Peyer's patch (tissue), 4 donors: ENCODE data around the gene ACTN3. TPM values are rescaled to one million over a fixed set of nuclear protein-coding genes. Genes with fewer than 3 reads are reported as not detected.

ENCODE experiments used
- DNase-seq, 3 donors: peaks; one replicate each; pipeline ENCODE4 v3.0.0-alpha.2; 2017 to 2019
- H3K27ac ChIP-seq, 4 donors: fragments of 200-600 bp; sonication (generic); one replicate each; pipeline ENCODE4 v1.5.1; 2016 to 2019
- H3K27me3 ChIP-seq, 2 donors: fragments of 200-600 bp; sonication (generic); one replicate each; pipeline ENCODE4 v1.5.1; 2019
- H3K36me3 ChIP-seq, 3 donors: fragments of 200-600 bp; sonication (generic); one replicate each; pipeline ENCODE4 v1.5.1; 2016 to 2019
- H3K4me1 ChIP-seq, 4 donors: fragments of 200-600 bp; sonication (generic); one replicate each; pipeline ENCODE4 v1.5.1; 2016 to 2019
- H3K4me3 ChIP-seq, 4 donors: fragments of 200-600 bp; sonication (generic); 1 replicate in 3 of 4; 2 replicates in 1 of 4; pipeline ENCODE4 v1.5.1; 2016 to 2019; ENCODE audit warnings: mild to moderate bottlenecking in 1 of 4
- H3K9me3 ChIP-seq, 4 donors: fragments of 200-600 bp; sonication (generic); one replicate each; pipeline ENCODE4 v1.5.1; 2016 to 2019; ENCODE audit warnings: mild to moderate bottlenecking in 1 of 4
- POLR2A ChIP-seq, 2 donors: fragments of 450-650 bp; IDR thresholded peaks; one replicate each; pipeline ENCODE4 v1.5.1; 2017; ENCODE audit warnings: antibody characterized with exemption in 2 of 2, mild to moderate bottlenecking in 2 of 2, moderate library complexity in 2 of 2
- total RNA-seq, 4 donors: library from RNA; depleted of rRNA; stranded (reverse); fragments of >200 nt; gene quantifications; one replicate each; pipeline ENCODE4 v1.1.0, GENCODE V29; 2016
- TF ChIP-seq, protein P1 (sequence below), 6 experiments: fragments of 450-650 bp in 4 of 6; fragments of 200-600 bp in 2 of 6; sonication (generic) in 1 of 6; IDR thresholded peaks; one replicate each; pipeline ENCODE4 v1.5.1; 2017 to 2019; ENCODE audit warnings: antibody characterized with exemption in 6 of 6, mild to moderate bottlenecking in 3 of 6, moderate library complexity in 1 of 6

ACTN3 gene
- total RNA-seq, 4 donors from 2014 or later, result not detected

DNA sequence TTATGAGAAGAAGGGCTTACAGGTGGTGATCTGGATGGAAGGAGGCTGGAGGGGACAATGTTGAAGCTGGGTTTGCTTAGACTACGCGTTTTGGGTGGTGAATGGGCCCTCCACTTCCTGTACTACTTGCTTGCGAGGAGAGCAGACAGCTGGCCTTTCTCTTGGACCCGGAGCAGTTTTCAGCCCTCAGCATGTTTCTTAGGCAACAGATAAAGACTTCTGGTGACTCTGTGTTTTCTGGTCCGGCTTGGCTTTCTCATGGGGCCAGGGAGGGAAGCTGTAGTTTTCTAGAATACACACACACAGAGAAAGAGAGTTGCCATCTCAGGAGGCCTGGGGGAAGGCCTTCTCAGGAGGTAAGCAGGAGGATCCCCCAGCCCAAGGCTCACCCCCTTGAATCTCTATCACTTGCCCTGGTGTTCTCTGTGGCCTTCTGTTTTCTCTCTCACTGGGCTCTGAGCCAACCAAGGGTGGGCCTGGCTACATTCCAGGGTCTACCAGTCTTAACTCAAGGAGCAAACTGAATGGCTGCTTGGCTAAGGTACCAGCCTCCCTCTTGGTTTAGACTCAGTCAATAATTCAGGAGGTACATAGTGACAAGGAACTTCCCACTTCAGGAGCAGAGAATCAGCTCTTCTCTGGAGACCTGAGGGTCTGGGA is 48.7 kb downstream of the ACTN3 start:
- Histone ChIP-seq H3K9me3 (no peaks in the 10 kb centered on the region), H3K4me1 (peaks cover 3 to 38% (median 19%) of the 10 kb centered on the region in 4 donors), H3K27me3 (no peaks in the 10 kb centered on the region), H3K27ac (peak overlapping the region; percentile 13 to 67 (median 56)), H3K36me3 (peaks cover 0 to 16% (median 0%) of the 10 kb centered on the region in 3 donors), H3K4me3 (peak overlapping the region in 1 of 4 donors; percentile 4)
- DNase-seq, result peak in 2 of 3 donors; percentile 36 to 54
- TF ChIP-seq, protein P1, sequence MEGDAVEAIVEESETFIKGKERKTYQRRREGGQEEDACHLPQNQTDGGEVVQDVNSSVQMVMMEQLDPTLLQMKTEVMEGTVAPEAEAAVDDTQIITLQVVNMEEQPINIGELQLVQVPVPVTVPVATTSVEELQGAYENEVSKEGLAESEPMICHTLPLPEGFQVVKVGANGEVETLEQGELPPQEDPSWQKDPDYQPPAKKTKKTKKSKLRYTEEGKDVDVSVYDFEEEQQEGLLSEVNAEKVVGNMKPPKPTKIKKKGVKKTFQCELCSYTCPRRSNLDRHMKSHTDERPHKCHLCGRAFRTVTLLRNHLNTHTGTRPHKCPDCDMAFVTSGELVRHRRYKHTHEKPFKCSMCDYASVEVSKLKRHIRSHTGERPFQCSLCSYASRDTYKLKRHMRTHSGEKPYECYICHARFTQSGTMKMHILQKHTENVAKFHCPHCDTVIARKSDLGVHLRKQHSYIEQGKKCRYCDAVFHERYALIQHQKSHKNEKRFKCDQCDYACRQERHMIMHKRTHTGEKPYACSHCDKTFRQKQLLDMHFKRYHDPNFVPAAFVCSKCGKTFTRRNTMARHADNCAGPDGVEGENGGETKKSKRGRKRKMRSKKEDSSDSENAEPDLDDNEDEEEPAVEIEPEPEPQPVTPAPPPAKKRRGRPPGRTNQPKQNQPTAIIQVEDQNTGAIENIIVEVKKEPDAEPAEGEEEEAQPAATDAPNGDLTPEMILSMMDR (IDR thresholded peaks at IDR 0.05), result no peak
- no peak for TF ChIP-seq POLR2A (IDR thresholded peaks at IDR 0.05)

GRCh38 chr11:66598993-66599392 is 52.3 kb downstream of the ACTN3 start:
- no peak overlapping the region for H3K4me3 ChIP-seq
- H3K36me3 ChIP-seq, result peaks cover 0 to 26% (median 0%) of the 10 kb centered on the region in 3 donors
- no peak overlapping the region for H3K27ac ChIP-seq
- TF ChIP-seq, protein P1 (IDR thresholded peaks at IDR 0.05), result no peak
- TF ChIP-seq POLR2A (IDR thresholded peaks at IDR 0.05), result no peak
- peaks cover 0 to 21% (median 14%) of the 10 kb centered on the region in 4 donors for H3K4me1 ChIP-seq
- no peaks in the 10 kb centered on the region for H3K27me3 ChIP-seq
- no peaks in the 10 kb centered on the region for H3K9me3 ChIP-seq
- DNase-seq, result no peak

GRCh38 chr11:66600219-66600618 is 53.5 kb downstream of the ACTN3 start:
- peaks cover 0 to 32% (median 0%) of the 10 kb centered on the region in 3 donors for H3K36me3 ChIP-seq
- no peak overlapping the region for H3K4me3 ChIP-seq
- no peak for TF ChIP-seq POLR2A (IDR thresholded peaks at IDR 0.05)
- TF ChIP-seq, protein P1 (IDR thresholded peaks at IDR 0.05), result no peak
- no peak overlapping the region for H3K27ac ChIP-seq
- no peak for DNase-seq
- no peaks in the 10 kb centered on the region for H3K9me3 ChIP-seq
- peaks cover 0 to 9% (median 7%) of the 10 kb centered on the region in 4 donors for H3K4me1 ChIP-seq
- no peaks in the 10 kb centered on the region for H3K27me3 ChIP-seq

- no peaks in the 10 kb centered on the region for H3K27me3 ChIP-seq
- TF ChIP-seq, protein P1 (IDR thresholded peaks at IDR 0.05), result no peak
- no peak for TF ChIP-seq POLR2A (IDR thresholded peaks at IDR 0.05)
- no peak overlapping the region for H3K27ac ChIP-seq
- H3K4me3 ChIP-seq, result no peak overlapping the region
- no peaks in the 10 kb centered on the region for H3K9me3 ChIP-seq
- H3K36me3 ChIP-seq, result peaks cover 0 to 37% (median 0%) of the 10 kb centered on the region in 3 donors
- no peak for DNase-seq
- H3K4me1 ChIP-seq, result peaks cover 0 to 4% (median 3%) of the 10 kb centered on the region in 4 donors
These were observed 54.0 kb downstream of the ACTN3 start for GRCh38 chr11:66600631-66601233.

DNA sequence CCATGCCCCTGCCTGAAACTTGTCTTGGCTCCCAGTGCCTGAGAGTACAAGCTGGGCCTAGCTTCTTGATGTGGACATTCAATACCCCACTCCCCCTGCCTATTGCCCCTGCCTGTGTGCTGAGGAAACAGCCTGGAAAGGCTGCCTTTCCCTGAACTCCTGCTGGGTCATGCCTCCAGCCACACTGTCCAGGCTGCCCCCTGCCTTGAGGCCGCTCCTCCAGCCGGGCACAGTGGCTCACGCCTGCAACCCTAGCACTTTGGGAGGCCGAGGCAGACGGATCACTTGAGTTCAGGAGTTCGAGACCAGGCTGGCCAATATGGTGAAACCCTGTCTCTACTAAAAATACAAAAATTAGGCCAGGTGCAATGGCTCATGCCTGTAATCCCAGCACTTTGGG is 56.4 kb downstream of the ACTN3 start:
- Histone ChIP-seq H3K27me3 (no peaks in the 10 kb centered on the region), H3K4me1 (peaks cover 0 to 11% (median 5%) of the 10 kb centered on the region in 4 donors), H3K9me3 (no peaks in the 10 kb centered on the region), H3K27ac (no peak overlapping the region), H3K36me3 (peaks cover 0 to 43% (median 0%) of the 10 kb centered on the region in 3 donors), H3K4me3 (no peak overlapping the region)
- no peak for DNase-seq
- TF ChIP-seq, protein P1 (IDR thresholded peaks at IDR 0.05), result no peak
- TF ChIP-seq POLR2A (IDR thresholded peaks at IDR 0.05), result no peak
